ENCODE data around the gene CGB7.
A peak's percentile ranks its signal among the peaks of the same experiment; 100 is the strongest.
"Not testable (repeated sequence)": the region's sequence is repeated elsewhere in the genome, so short reads cannot be mapped to it uniquely, and the experiment has no call there.

Gene CGB7

GRCh38 chr19:49042666-49043065, 14.9 kb downstream of the CGB7 start:
- CTCF ChIA-PET; H3K4me1 ChIP-seq (ENCODE audit: control insufficient read depth, insufficient read depth, low read length); H3K27ac ChIP-seq (ENCODE audit: extremely low read depth, low read depth, low read length); POLR2A ChIA-PET; H3K4me3 ChIP-seq (ENCODE audit: low read depth, low read length); H3K9me3 ChIP-seq (ENCODE audit: control insufficient read depth, insufficient read depth, low read depth, low read length); H3K36me3 ChIP-seq (ENCODE audit: control insufficient read depth in 2 of 2, insufficient read depth in 1 of 2, low read length in 2 of 2): not testable (repeated sequence)
- TF ChIP-seq ZFP3 (tag by site-specific recombination; IDR thresholded peaks at IDR 0.05; ENCODE audit: low read depth): peak; percentile 54; the same call in 1 of the 2 replicates

DNA sequence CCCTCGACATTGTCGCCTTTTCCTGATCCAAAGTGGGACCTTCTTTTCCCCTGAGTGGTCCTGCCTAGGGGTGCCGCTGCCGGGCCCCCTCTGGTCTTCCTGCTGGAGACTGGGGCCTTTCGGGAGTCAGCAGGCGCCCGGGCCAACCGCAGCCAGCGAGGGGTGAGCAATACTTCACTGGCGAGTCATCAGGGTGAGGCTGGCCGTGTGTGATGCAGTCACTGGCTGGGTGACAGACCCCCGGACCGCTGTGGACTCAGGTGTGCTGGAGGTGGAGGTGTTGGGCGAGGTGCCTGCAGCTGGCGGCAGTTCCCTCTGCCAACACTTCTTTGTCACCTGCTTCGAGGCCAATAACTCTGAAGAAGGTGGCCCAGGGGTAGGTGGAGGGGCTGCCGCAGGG, 15.4 kb downstream of the CGB7 start:
- H3K9me3 ChIP-seq (ENCODE audit: control insufficient read depth, insufficient read depth, low read depth, low read length): no peaks in the 10 kb centered on the region
- POLR2A ChIA-PET: no interaction called here
- no peak overlapping the region for H3K4me3 ChIP-seq (ENCODE audit: low read depth, low read length)
- no peak overlapping the region for H3K27ac ChIP-seq (ENCODE audit: extremely low read depth, low read depth, low read length)
- H3K36me3 ChIP-seq (ENCODE audit: control insufficient read depth in 2 of 2, insufficient read depth in 1 of 2, low read length in 2 of 2): no peaks in the 10 kb centered on the region
- no peaks in the 10 kb centered on the region for H3K4me1 ChIP-seq (ENCODE audit: control insufficient read depth, insufficient read depth, low read length)
- CTCF ChIA-PET: interaction anchor here (0.6 to 1.0 kb wide), 2 partner anchors 42 to 156 kb away, joined by 5 read pairs; no protein-coding TSS in a partner anchor
- TF ChIP-seq ZIC2 (tag by site-specific recombination; IDR thresholded peaks at IDR 0.05): 0 out of 2 replicates have a peak, but pooled peaks have one; percentile 19
- TF ChIP-seq ZNF660 (tag by site-specific recombination; IDR thresholded peaks at IDR 0.05): no peak
- peak; percentile 52 for TF ChIP-seq GLIS1 (tag by site-specific recombination; IDR thresholded peaks at IDR 0.05)
- TF ChIP-seq ZNF792 (tag by site-specific recombination; IDR thresholded peaks at IDR 0.05): no peak
- TF ChIP-seq ZNF561 (tag by site-specific recombination; IDR thresholded peaks at IDR 0.05; ENCODE audit: borderline replicate concordance): no peak

- CTCF ChIA-PET: interaction anchor here (0.7 to 0.9 kb wide), 2 partner anchors 40 to 46 kb away, joined by 3 to 6 read pairs; partner anchors contain the start of genes GYS1 and RUVBL2
- H3K4me3 ChIP-seq (ENCODE audit: low read depth, low read length); H3K36me3 ChIP-seq (ENCODE audit: control insufficient read depth in 2 of 2, insufficient read depth in 1 of 2, low read length in 2 of 2); H3K4me1 ChIP-seq (ENCODE audit: control insufficient read depth, insufficient read depth, low read length); H3K9me3 ChIP-seq (ENCODE audit: control insufficient read depth, insufficient read depth, low read depth, low read length); H3K27ac ChIP-seq (ENCODE audit: extremely low read depth, low read depth, low read length): not testable (repeated sequence)
- POLR2A ChIA-PET: interaction anchor here (0.6 kb wide), 1 partner anchor 421 kb away, joined by 3 read pairs; the partner anchor contains the start of gene RPL18
Measured at GRCh38 chr19:49039736-49040135, 17.8 kb downstream of the CGB7 start.

- H3K4me3 ChIP-seq (ENCODE audit: low read depth, low read length); POLR2A ChIA-PET; H3K36me3 ChIP-seq (ENCODE audit: control insufficient read depth in 2 of 2, insufficient read depth in 1 of 2, low read length in 2 of 2); H3K9me3 ChIP-seq (ENCODE audit: control insufficient read depth, insufficient read depth, low read depth, low read length); H3K4me1 ChIP-seq (ENCODE audit: control insufficient read depth, insufficient read depth, low read length); H3K27ac ChIP-seq (ENCODE audit: extremely low read depth, low read depth, low read length): not testable (repeated sequence)
- CTCF ChIA-PET: interaction anchor here (1.0 to 1.2 kb wide), 2 partner anchors 17 to 39 kb away, joined by 3 read pairs; no protein-coding TSS in a partner anchor
- peak; percentile 74 for TF ChIP-seq GLIS1 (tag by site-specific recombination; IDR thresholded peaks at IDR 0.05)
- TF ChIP-seq, protein P1, sequence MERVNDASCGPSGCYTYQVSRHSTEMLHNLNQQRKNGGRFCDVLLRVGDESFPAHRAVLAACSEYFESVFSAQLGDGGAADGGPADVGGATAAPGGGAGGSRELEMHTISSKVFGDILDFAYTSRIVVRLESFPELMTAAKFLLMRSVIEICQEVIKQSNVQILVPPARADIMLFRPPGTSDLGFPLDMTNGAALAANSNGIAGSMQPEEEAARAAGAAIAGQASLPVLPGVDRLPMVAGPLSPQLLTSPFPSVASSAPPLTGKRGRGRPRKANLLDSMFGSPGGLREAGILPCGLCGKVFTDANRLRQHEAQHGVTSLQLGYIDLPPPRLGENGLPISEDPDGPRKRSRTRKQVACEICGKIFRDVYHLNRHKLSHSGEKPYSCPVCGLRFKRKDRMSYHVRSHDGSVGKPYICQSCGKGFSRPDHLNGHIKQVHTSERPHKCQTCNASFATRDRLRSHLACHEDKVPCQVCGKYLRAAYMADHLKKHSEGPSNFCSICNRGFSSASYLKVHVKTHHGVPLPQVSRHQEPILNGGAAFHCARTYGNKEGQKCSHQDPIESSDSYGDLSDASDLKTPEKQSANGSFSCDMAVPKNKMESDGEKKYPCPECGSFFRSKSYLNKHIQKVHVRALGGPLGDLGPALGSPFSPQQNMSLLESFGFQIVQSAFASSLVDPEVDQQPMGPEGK (tag by site-specific recombination; IDR thresholded peaks at IDR 0.05): 0 out of 2 replicates have a peak, but pooled peaks have one; percentile 17
Measured at GRCh38 chr19:49038557-49039276, 18.8 kb downstream of the CGB7 start.

- POLR2A ChIA-PET: not testable (repeated sequence)
- TF ChIP-seq ZFP3 (tag by site-specific recombination; IDR thresholded peaks at IDR 0.05; ENCODE audit: low read depth): peak; percentile 82
Measured at GRCh38 chr19:49038111-49038510, 19.4 kb downstream of the CGB7 start.

GRCh38 chr19:49036815-49037214, 20.7 kb downstream of the CGB7 start, which contains the start of gene CGB1:
CGB1 (minus strand) TSS chr19:49036895; CDS start chr19:49036711, 184 bp downstream.
- H3K4me3 ChIP-seq (ENCODE audit: low read depth, low read length); POLR2A ChIA-PET; H3K9me3 ChIP-seq (ENCODE audit: control insufficient read depth, insufficient read depth, low read depth, low read length); H3K36me3 ChIP-seq (ENCODE audit: control insufficient read depth in 2 of 2, insufficient read depth in 1 of 2, low read length in 2 of 2); H3K27ac ChIP-seq (ENCODE audit: extremely low read depth, low read depth, low read length); H3K4me1 ChIP-seq (ENCODE audit: control insufficient read depth, insufficient read depth, low read length); CTCF ChIA-PET: not testable (repeated sequence)
- TF ChIP-seq ZBTB6 (tag by site-specific recombination; IDR thresholded peaks at IDR 0.05): peak; percentile 73; the same call in 1 of the 2 replicates

More at GRCh38 chr19:49038111-49038510, 19.4 kb downstream of the CGB7 start:
- not testable (repeated sequence) for H3K4me3 ChIP-seq (ENCODE audit: low read depth, low read length); H3K36me3 ChIP-seq (ENCODE audit: control insufficient read depth in 2 of 2, insufficient read depth in 1 of 2, low read length in 2 of 2); H3K27ac ChIP-seq (ENCODE audit: extremely low read depth, low read depth, low read length); H3K9me3 ChIP-seq (ENCODE audit: control insufficient read depth, insufficient read depth, low read depth, low read length); H3K4me1 ChIP-seq (ENCODE audit: control insufficient read depth, insufficient read depth, low read length)
- CTCF ChIA-PET: interaction anchor here (0.7 to 1.2 kb wide), 3 partner anchors 17 to 38 kb away, joined by 3 read pairs; no protein-coding TSS in a partner anchor

All from HEK293 (cell line).